HepG2 (cell line): ENCODE data around the gene PRKCE. TPM values are rescaled to one million over a fixed set of nuclear protein-coding genes. Genes with fewer than 3 reads are reported as not detected.
A peak's percentile ranks its signal among the peaks of the same experiment; 100 is the strongest.

ENCODE experiments used
- AGO2 ChIP-seq: fragments of 200-400 bp; formaldehyde crosslinking; optimal IDR thresholded peaks from 2 replicates; pipeline ENCODE3; 2017; ENCODE audit warnings: mild to moderate bottlenecking, low read depth, low read length, moderate library complexity
- AKAP8 ChIP-seq: sonication (generic); formaldehyde crosslinking; IDR thresholded peaks from 2 replicates; pipeline ENCODE4 v1.5.1; 2020; ENCODE audit warnings: mild to moderate bottlenecking, missing genetic modification reagents
- DNMT1 ChIP-seq: sonication (generic); formaldehyde crosslinking; IDR thresholded peaks from 2 replicates; pipeline ENCODE4 v1.5.1; 2020; ENCODE audit warnings: mild to moderate bottlenecking, missing genetic modification reagents
- ERF ChIP-seq: IDR thresholded peaks from 2 replicates; pipeline ENCODE4 v1.6.1; 2018; ENCODE audit warnings: missing biosample characterization, missing genetic modification reagents
- HMGXB4 ChIP-seq, 2 experiments: sonication (generic) in 1 of 2; formaldehyde crosslinking in 1 of 2; IDR thresholded peaks; 2 replicates each; pipeline versions ENCODE4 v1.4.0 to v1.6.1; 2018 to 2020; ENCODE audit warnings: missing genetic modification reagents in 2 of 2, borderline replicate concordance in 1 of 2, low read depth in 1 of 2, mild to moderate bottlenecking in 1 of 2, missing biosample characterization in 1 of 2
- HNRNPH1 ChIP-seq: fragments of 200-400 bp; formaldehyde crosslinking; optimal IDR thresholded peaks from 2 replicates; pipeline ENCODE3; 2017; ENCODE audit warnings: mild to moderate bottlenecking, low read depth, low read length
- HNRNPL ChIP-seq: fragments of 200-400 bp; formaldehyde crosslinking; IDR thresholded peaks from 2 replicates; pipeline ENCODE4 v1.6.1; 2017; ENCODE audit warnings: mild to moderate bottlenecking, low read depth, low read length
- MAFG ChIP-seq: sonication (generic); formaldehyde crosslinking; IDR thresholded peaks from 2 replicates; pipeline ENCODE4 v1.5.1; 2020; ENCODE audit warnings: mild to moderate bottlenecking, missing genetic modification reagents
- NFAT5 ChIP-seq: sonication (generic); formaldehyde crosslinking; IDR thresholded peaks from 2 replicates; pipeline ENCODE4 v1.4.0; 2020; ENCODE audit warnings: missing genetic modification reagents
- NFYB ChIP-seq: sonication (generic); formaldehyde crosslinking; IDR thresholded peaks from 2 replicates; pipeline ENCODE4 v1.4.0; 2020; ENCODE audit warnings: missing genetic modification reagents
- ONECUT2 ChIP-seq: sonication (generic); formaldehyde crosslinking; IDR thresholded peaks from 2 replicates; pipeline ENCODE4 v1.4.0; 2020; ENCODE audit warnings: missing genetic modification reagents
- PRDM10 ChIP-seq: sonication (generic); formaldehyde crosslinking; IDR thresholded peaks from 2 replicates; pipeline ENCODE4 v1.4.0; 2020; ENCODE audit warnings: low read depth, missing genetic modification reagents
- SIX4 ChIP-seq: sonication (generic); formaldehyde crosslinking; IDR thresholded peaks from 2 replicates; pipeline ENCODE4 v1.4.0; 2020; ENCODE audit warnings: missing genetic modification reagents
- THRA ChIP-seq: sonication (generic); formaldehyde crosslinking; IDR thresholded peaks from 2 replicates; pipeline ENCODE4 v1.4.0; 2020; ENCODE audit warnings: missing genetic modification reagents, borderline replicate concordance
- ZBTB3 ChIP-seq: sonication (generic); formaldehyde crosslinking; IDR thresholded peaks from 2 replicates; pipeline ENCODE4 v1.4.0; 2020; ENCODE audit warnings: low read depth, mild to moderate bottlenecking, moderate library complexity, missing genetic modification reagents, borderline replicate concordance
- ZNF552 ChIP-seq: sonication (generic); formaldehyde crosslinking; IDR thresholded peaks from 2 replicates; pipeline ENCODE4 v1.9.0; 2022; ENCODE audit warnings: missing genetic modification reagents, mild to moderate bottlenecking, borderline replicate concordance
- ZSCAN21 ChIP-seq: sonication (generic); formaldehyde crosslinking; IDR thresholded peaks from 2 replicates; pipeline ENCODE4 v1.8.0; 2022; ENCODE audit warnings: mild to moderate bottlenecking, missing genetic modification reagents, moderate library complexity, borderline replicate concordance
- polyA plus RNA-seq, 8 experiments: library from polyadenylated mRNA; depleted of rRNA in 3 of 8; stranded (reverse) in 7 of 8; unstranded in 1 of 8; fragments of >200 nt; fragmentation: Illumina TruSeq in 4 of 8; extraction: Trizol in 4 of 8; gene quantifications; 2 replicates each; pipeline versions ENCODE4 v1.2.1 to v1.2.3, GENCODE V29; 2011 to 2016; ENCODE audit warnings: low read depth in 4 of 8, missing spikeins in 1 of 8, mixed read lengths in 1 of 8; ENCODE audit not compliant: insufficient read depth in 1 of 8
- total RNA-seq, 5 experiments: library from RNA; depleted of rRNA; stranded (reverse); fragments of >200 nt; fragmentation: Illumina TruSeq; extraction: Trizol; gene quantifications; 2 replicates each; pipeline ENCODE4 v1.2.3, GENCODE V29; 2016; ENCODE audit warnings: low read depth in 1 of 5

PRKCE gene
- total and polyA plus RNA-seq, 2 of the 13 experiments (the other 11 are each of a cell fraction or from before 2014, with no cell fraction given): 1.0 to 3.9 TPM

- TF ChIP-seq NFAT5 (CRISPR knock-in tag) (no peak), AGO2 (no peak), HMGXB4 (CRISPR knock-in tag; IDR thresholded peaks at IDR 0.05; ENCODE audit: borderline replicate concordance in 1 of 2, low read depth in 1 of 2) (no peak), ZNF552 (CRISPR knock-in tag) (no peak), ONECUT2 (CRISPR knock-in tag) (no peak), THRA (CRISPR knock-in tag) (no peak), ERF (CRISPR knock-in tag) (no peak), PRDM10 (0 out of 2 replicates have a peak, but pooled peaks have one; percentile 3), NFYB (CRISPR knock-in tag) (no peak), HNRNPH1 (no peak), ZBTB3 (no peak), ZSCAN21 (CRISPR knock-in tag) (no peak), SIX4 (CRISPR knock-in tag) (no peak), MAFG (CRISPR knock-in tag) (no peak), HNRNPL (no peak), AKAP8 (CRISPR knock-in tag) (no peak), DNMT1 (CRISPR knock-in tag) (no peak)
Observed at GRCh38 chr2:45936623-45936979, 285.1 kb downstream of the PRKCE start (continued).
